Mammary epithelial cell (primary cell): Measurements from ENCODE around the gene RAD23B.

ENCODE experiments used
- EZH2 ChIP-seq: IDR thresholded peaks from 2 replicates; pipeline ENCODE4 v1.6.1; 2012; ENCODE audit warnings: low read length, inconsistent platforms, borderline replicate concordance
- TF ChIP-seq, protein P1 (sequence below), 2 donors: IDR thresholded peaks in 1 of 2; conservative IDR thresholded peaks in 1 of 2; 2 replicates each; pipeline ENCODE4 v1.5.1; 2011 to 2012; ENCODE audit warnings: inconsistent platforms in 2 of 2, low read length in 2 of 2, mild to moderate bottlenecking in 2 of 2, control low read depth in 1 of 2, low read depth in 1 of 2; ENCODE audit not compliant: insufficient read depth in 1 of 2; ENCODE audit errors: extremely low read depth in 1 of 2

DNA sequence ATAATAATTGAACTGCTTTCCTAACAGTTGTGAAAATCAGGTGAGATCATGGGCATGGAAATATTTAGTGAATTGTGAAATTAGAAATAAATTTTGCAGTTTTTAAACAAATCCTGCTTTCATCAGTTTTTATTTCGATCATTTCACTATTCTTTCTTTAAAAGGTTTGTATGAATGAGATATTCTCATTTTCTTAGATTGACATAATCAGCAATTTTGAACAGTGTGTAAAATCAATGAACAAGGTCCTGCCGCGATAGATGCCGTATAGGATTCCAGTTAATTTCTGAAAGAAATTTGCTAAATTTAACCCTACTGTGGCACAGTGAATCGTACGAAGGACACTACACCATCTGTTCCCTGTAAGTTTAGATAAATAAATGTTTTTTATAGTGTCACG lies 7.5 kb downstream of the RAD23B start:
- TF ChIP-seq, protein P1, sequence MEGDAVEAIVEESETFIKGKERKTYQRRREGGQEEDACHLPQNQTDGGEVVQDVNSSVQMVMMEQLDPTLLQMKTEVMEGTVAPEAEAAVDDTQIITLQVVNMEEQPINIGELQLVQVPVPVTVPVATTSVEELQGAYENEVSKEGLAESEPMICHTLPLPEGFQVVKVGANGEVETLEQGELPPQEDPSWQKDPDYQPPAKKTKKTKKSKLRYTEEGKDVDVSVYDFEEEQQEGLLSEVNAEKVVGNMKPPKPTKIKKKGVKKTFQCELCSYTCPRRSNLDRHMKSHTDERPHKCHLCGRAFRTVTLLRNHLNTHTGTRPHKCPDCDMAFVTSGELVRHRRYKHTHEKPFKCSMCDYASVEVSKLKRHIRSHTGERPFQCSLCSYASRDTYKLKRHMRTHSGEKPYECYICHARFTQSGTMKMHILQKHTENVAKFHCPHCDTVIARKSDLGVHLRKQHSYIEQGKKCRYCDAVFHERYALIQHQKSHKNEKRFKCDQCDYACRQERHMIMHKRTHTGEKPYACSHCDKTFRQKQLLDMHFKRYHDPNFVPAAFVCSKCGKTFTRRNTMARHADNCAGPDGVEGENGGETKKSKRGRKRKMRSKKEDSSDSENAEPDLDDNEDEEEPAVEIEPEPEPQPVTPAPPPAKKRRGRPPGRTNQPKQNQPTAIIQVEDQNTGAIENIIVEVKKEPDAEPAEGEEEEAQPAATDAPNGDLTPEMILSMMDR (conservative IDR thresholded peaks at IDR 0.05 in 1 of 2, IDR thresholded peaks at IDR 0.05 in 1 of 2; ENCODE audit: extremely low read depth in 1 of 2, insufficient read depth in 1 of 2, low read depth in 1 of 2, low read length in 2 of 2), result no peak
- TF ChIP-seq EZH2, result no peak
